GM20000 (cell line): ENCODE measurements around the gene NMBR.
"Not testable (repeated sequence)": the region's sequence is repeated elsewhere in the genome, so short reads cannot be mapped to it uniquely, and the experiment has no call there.

Experiments used
- DNase-seq: peaks from one replicate; pipeline ENCODE4 v3.0.0; 2012; ENCODE audit warnings: low spot score
- CTCF ChIP-seq: IDR thresholded peaks from 2 replicates; pipeline ENCODE4 v1.5.1; 2012; ENCODE audit warnings: mild to moderate bottlenecking, control low read depth; ENCODE audit errors: extremely low read depth, missing control alignments

Gene NMBR

GRCh38 chr6:142172758-142173157 lies 25.8 kb upstream of the NMBR start:
- no peak for DNase-seq
- TF ChIP-seq CTCF: no peak

DNA sequence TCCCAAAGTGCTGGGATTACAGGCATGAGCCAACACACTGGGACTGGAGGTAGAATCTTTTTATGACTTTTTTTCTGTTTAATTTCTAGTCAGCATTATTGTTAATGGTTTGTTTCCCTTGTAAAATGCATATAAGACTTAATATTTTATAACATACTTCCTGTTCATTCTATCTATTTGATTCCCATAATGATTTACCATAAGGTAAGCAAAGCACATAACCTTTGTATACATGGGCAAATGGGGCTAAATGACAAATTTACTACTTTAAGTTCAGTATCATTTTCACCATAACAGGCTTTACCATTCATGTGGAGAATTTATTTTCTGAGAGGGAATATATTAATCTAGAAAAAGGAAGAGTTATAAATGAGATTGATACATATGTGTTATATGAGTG lies 24.4 kb upstream of the NMBR start:
- TF ChIP-seq CTCF: no peak
- DNase-seq: no peak

DNA sequence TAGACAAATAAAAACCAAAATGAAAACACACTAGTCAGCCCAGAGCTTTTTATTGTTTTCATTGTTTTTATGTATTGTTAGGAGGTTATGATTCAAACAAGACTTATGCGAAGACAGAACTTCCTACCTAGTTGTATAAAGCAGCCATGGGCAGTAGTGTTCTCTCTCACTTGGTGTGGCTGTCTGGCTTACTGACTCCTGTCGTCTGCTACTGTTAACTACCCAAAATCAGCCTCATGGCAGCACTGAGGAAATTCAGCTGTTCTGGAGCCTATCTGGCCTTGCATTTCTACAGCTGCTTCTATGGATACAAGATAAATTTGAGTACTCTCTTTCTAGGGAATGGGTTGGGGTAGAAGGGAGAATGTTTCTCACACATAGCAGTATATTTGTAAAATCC lies 20.6 kb upstream of the NMBR start:
- TF ChIP-seq CTCF: no peak
- no peak for DNase-seq

GRCh38 chr6:142167071-142167470 lies 20.1 kb upstream of the NMBR start:
- no peak for DNase-seq
- TF ChIP-seq CTCF: no peak

- DNase-seq: no peak
- no peak for TF ChIP-seq CTCF
Observed at GRCh38 chr6:142165227-142165626, 18.3 kb upstream of the NMBR start.

DNA sequence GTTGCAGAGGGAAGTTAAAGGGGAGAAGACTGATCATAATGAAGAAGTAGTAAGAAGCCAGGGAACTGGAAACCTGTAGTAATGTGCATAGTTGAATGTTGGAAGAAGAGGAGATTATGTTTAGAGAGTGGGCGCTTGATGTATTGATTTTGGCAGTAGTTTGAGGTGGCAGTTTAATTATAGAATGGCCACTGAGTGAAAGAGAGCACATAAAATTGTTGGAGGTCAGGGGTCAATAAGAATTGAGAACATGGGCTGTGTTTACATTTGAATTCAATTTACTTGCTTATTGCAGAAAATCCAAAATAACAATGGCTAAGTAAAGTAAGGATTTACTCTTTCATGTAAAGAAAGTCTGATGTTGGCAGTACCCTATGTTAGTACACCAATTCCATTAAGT lies 15.9 kb upstream of the NMBR start:
- TF ChIP-seq CTCF: no peak
- no peak for DNase-seq

- DNase-seq: not testable (repeated sequence)
Observed at GRCh38 chr6:142156758-142157068, 9.8 kb upstream of the NMBR start.

GRCh38 chr6:142155895-142156757 lies 9.2 kb upstream of the NMBR start:
- TF ChIP-seq CTCF: no peak
- no peak for DNase-seq
